T-cell (primary cell): Measurements from ENCODE around the gene ARPC4. TPM values are rescaled to one million over a fixed set of nuclear protein-coding genes. Genes with fewer than 3 reads are reported as not detected.

Experiments
- ATAC-seq, 4 experiments: fragments of 200-7000 bp in 3 of 4; fragments of 150-1000 bp in 1 of 4; cut with Tn5 transposase; replicated peaks in 1 of 4; 1 replicate in 3 of 4; 2 replicates in 1 of 4; pipeline ENCODE4 v1.10.0; 2021; ENCODE audit warnings: moderate library complexity in 3 of 4, mild to moderate bottlenecking in 2 of 4, moderate number of reproducible peaks in 1 of 4
- CTCF ChIA-PET, 2 donors: fragments of 300-600 bp; sonication (Branson Sonifier 250); formaldehyde crosslinking; loops; one replicate each; lab custom pipeline; 2022; ENCODE audit warnings: antibody characterized with exemption in 2 of 2; lab: Charles Lee
- POLR2A ChIA-PET, 2 donors: fragments of 300-600 bp; sonication (Branson Sonifier 250); formaldehyde crosslinking; loops; one replicate each; lab custom pipeline; 2022; ENCODE audit warnings: antibody characterized with exemption in 2 of 2; lab: Charles Lee
- DNase-seq, 35 experiments: peaks; one replicate each; pipeline versions ENCODE4 v3.0.0 to v3.0.0-alpha.2; 2013 to 2023
- H3K27ac ChIP-seq: one replicate; pipeline ENCODE4 v1.5.1; 2013; ENCODE audit warnings: low read length
- H3K27me3 ChIP-seq, 2 experiments: replicated peaks in 1 of 2; 1 replicate in 1 of 2; 2 replicates in 1 of 2; pipeline versions ENCODE4 v1.6.1 to v1.7.0; 2013; ENCODE audit warnings: low read length in 1 of 2, mixed read lengths in 1 of 2; ENCODE audit not compliant: control insufficient read depth in 2 of 2, insufficient read depth in 2 of 2; ENCODE audit errors: extremely low read depth in 1 of 2
- H3K36me3 ChIP-seq, 2 donors: 1 replicate in 1 of 2; 2 replicates in 1 of 2; pipeline versions ENCODE4 v1.6.1 to v1.7.0; 2013; ENCODE audit warnings: low read length in 1 of 2; ENCODE audit not compliant: control insufficient read depth in 2 of 2, insufficient read depth in 1 of 2; ENCODE audit errors: extremely low read depth in 1 of 2
- H3K4me1 ChIP-seq, 2 experiments: 1 replicate in 1 of 2; 2 replicates in 1 of 2; pipeline versions ENCODE4 v1.6.1 to v1.7.0; 2013; ENCODE audit warnings: low read length in 2 of 2, mixed read lengths in 1 of 2; ENCODE audit not compliant: insufficient read depth in 2 of 2, control insufficient read depth in 1 of 2; ENCODE audit errors: extremely low read depth in 1 of 2
- H3K4me3 ChIP-seq, 2 donors: 1 replicate in 1 of 2; 2 replicates in 1 of 2; pipeline versions ENCODE4 v1.5.1 to v1.7.0; 2013; ENCODE audit warnings: mild to moderate bottlenecking in 2 of 2, low read length in 1 of 2, moderate library complexity in 1 of 2; ENCODE audit not compliant: control insufficient read depth in 1 of 2; ENCODE audit errors: extremely low read depth in 1 of 2
- H3K9me3 ChIP-seq: 2 replicates; pipeline ENCODE4 v1.7.0; 2013
- H3K27ac Mint-ChIP-seq, 2 donors: one replicate each; pipeline ENCODE4 v1.8.0; 2020 to 2021; ENCODE audit warnings: mild to moderate bottlenecking in 2 of 2, mixed read lengths in 2 of 2
- H3K27me3 Mint-ChIP-seq, 2 donors: one replicate each; pipeline ENCODE4 v1.8.0; 2021 to 2022; ENCODE audit warnings: mixed read lengths in 2 of 2
- H3K36me3 Mint-ChIP-seq: one replicate; pipeline ENCODE4 v1.8.0; 2021; ENCODE audit warnings: mixed read lengths
- H3K4me1 Mint-ChIP-seq, 3 donors: one replicate each; pipeline ENCODE4 v1.8.0; 2020 to 2022; ENCODE audit warnings: mixed read lengths in 3 of 3, mild to moderate bottlenecking in 1 of 3
- H3K4me3 Mint-ChIP-seq, 3 donors: one replicate each; pipeline ENCODE4 v1.8.0; 2020 to 2022; ENCODE audit warnings: mild to moderate bottlenecking in 3 of 3, mixed read lengths in 3 of 3, moderate library complexity in 3 of 3
- H3K9me3 Mint-ChIP-seq, 3 donors: one replicate each; pipeline ENCODE4 v1.8.0; 2020 to 2022; ENCODE audit warnings: mixed read lengths in 3 of 3
- WGBS: methylation state at CpG from one replicate; pipeline ENCODE4 v1.1.5; 2013; ENCODE audit warnings: missing lambda C conversion rate; ENCODE audit not compliant: insufficient coverage; 5-methylcytosine and 5-hydroxymethylcytosine counted together
- total RNA-seq, 35 experiments: library from RNA in 6 of 35; stranded (reverse) in 6 of 35; fragments of 120-200 nt in 1 of 35; gene quantifications; one replicate each; pipeline versions ENCODE4 v1.2.1 to v1.2.4 and lab custom pipeline; 2013 to 2026

ARPC4 gene
- total RNA-seq, 5 donors from 2014 or later (not counting 1 experiment from before 2014, with no cell fraction given): 144 to 160 (median 147) TPM

DNA sequence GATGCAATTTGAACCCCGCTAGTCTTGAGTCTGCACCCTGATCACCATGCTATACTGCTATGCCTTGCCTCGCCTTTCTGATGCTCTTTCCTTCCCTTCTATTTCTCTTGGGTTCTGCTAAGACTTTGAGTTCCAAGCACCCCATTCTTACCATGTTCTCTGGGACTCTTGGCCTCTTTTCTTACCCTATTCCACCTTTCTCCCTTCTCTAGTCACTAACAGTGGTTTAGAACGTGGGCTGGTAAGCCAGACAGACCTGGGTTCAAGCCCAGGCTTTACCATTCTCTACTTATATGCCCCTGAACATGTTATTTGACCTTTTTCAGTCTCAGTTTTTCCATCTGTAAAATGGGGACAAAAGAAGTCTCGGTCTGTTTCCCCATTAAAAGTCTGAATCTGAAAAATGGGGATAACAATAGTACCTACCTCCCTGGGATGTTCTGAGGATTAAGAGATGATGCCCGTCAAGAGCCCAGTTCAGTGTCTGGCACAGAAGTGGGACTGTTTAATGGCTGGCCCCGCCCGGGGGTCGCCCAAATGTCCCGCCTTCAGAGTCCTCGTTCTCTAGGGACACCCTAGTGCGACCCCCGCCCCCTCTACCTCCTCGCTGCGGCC, 985 bp upstream of the ARPC4 start:
- no peaks in the 10 kb centered on the region for H3K27me3 ChIP-seq
- peaks cover 33% of the 10 kb centered on the region for H3K36me3 Mint-ChIP-seq
- ChIA-PET POLR2A (interaction anchor here (0.9 to 1.1 kb wide), 3 partner anchors 11 to 99 kb away, joined by 3 to 7 read pairs (median 4); partner anchors contain the start of gene JAGN1 (in 1 of the 2)), CTCF (interaction anchor here in 1 of 2 donors (1.1 kb wide), 2 partner anchors 16 to 100 kb away, joined by 3 read pairs; no protein-coding TSS in a partner anchor)
- DNase-seq (no peak), ATAC-seq (no peak)
- 6% methylated on average over 12 of the region's 14 CpGs for WGBS
- H3K9me3 ChIP-seq: no peaks in the 10 kb centered on the region
- H3K36me3 ChIP-seq: peaks cover 3 to 49% of the 10 kb centered on the region in 2 donors
- H3K27ac Mint-ChIP-seq: peak overlapping the region; percentile 100
- no peaks in the 10 kb centered on the region for H3K27me3 Mint-ChIP-seq
- H3K4me3 Mint-ChIP-seq: peak overlapping the region; percentile 95 to 99 (median 96)
- H3K4me3 ChIP-seq: peak overlapping the region; percentile 82 to 92
- peaks cover 30 to 64% of the 10 kb centered on the region in 2 experiments for H3K4me1 ChIP-seq
- H3K9me3 Mint-ChIP-seq: no peaks in the 10 kb centered on the region
- peaks cover 69 to 75% (median 71%) of the 10 kb centered on the region in 3 donors for H3K4me1 Mint-ChIP-seq
- peak overlapping the region; percentile 87 for H3K27ac ChIP-seq

DNA sequence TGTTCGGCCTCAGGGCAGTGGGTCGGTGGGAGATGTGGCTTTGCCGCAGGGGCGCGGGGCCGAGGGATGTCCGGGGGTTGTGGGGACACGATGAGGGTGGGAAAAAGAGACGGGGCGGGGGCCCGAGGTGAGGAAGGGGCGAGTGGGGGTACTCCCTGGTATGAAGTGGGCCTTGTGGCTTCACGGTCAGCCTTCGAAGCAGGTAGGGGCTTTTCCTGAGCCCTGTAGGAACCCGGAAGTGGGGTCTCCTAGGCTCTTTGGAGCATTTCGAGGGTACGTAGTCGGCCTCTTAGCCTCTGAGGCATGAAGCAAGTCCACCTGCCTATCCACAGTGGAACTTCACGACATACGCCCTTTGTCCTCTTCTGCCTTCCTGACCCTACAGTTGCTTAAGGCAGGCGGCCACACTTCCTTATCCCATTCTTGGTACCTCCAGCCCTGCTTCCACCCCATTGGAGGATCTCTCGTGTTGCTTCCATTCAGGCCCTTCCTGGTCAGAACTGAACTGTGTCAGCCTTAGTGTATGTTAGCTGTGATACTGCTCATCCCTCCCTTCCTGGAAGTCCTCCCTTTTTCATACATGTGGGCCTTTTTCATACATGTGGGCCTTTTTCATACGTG, 389 bp downstream of the ARPC4 start:
- peak in 4 of 35 experiments; percentile 13 to 52 (median 20) for DNase-seq
- Mint-ChIP-seq H3K4me1 (peaks cover 71 to 79% (median 74%) of the 10 kb centered on the region in 3 donors), H3K9me3 (no peaks in the 10 kb centered on the region), H3K27ac (peak overlapping the region; percentile 100), H3K4me3 (peak overlapping the region; percentile 95 to 99 (median 96)), H3K27me3 (no peaks in the 10 kb centered on the region), H3K36me3 (peaks cover 35% of the 10 kb centered on the region)
- POLR2A ChIA-PET: interaction anchor here (0.5 to 1.1 kb wide), 7 partner anchors 10 to 111 kb away, joined by 3 to 10 read pairs (median 4); partner anchors contain the start of genes JAGN1 (in 1 of the 2) and OGG1 (in 1 of the 2)
- peaks cover 6 to 50% of the 10 kb centered on the region in 2 donors for H3K36me3 ChIP-seq
- peak overlapping the region; percentile 87 for H3K27ac ChIP-seq
- H3K9me3 ChIP-seq: no peaks in the 10 kb centered on the region
- H3K27me3 ChIP-seq: no peaks in the 10 kb centered on the region
- H3K4me1 ChIP-seq: peaks cover 26 to 54% of the 10 kb centered on the region in 2 experiments
- no peak for ATAC-seq
- 1% methylated on average over 19 of the region's 23 CpGs for WGBS
- CTCF ChIA-PET: interaction anchor here (0.6 to 1.4 kb wide), 10 partner anchors 15 to 470 kb away, joined by 3 to 9 read pairs (median 3); partner anchors contain the start of gene MTMR14 (in 1 of the 2)
- H3K4me3 ChIP-seq: peak overlapping the region; percentile 82 to 92

GRCh38 chr3:9794400-9794799, 1.5 kb downstream of the ARPC4 start:
- Histone ChIP-seq H3K27me3 (no peaks in the 10 kb centered on the region), H3K9me3 (no peaks in the 10 kb centered on the region), H3K4me1 (peaks cover 26 to 55% of the 10 kb centered on the region in 2 experiments), H3K27ac (no peak overlapping the region), H3K4me3 (no peak overlapping the region), H3K36me3 (peaks cover 6 to 54% of the 10 kb centered on the region in 2 donors)
- no peak for DNase-seq
- H3K4me3 Mint-ChIP-seq: peak overlapping the region; percentile 95 to 99 (median 96)
- peaks cover 31% of the 10 kb centered on the region for H3K36me3 Mint-ChIP-seq
- WGBS: 93% methylated on average over 10 of the region's 11 CpGs
- H3K27ac Mint-ChIP-seq: peak overlapping the region; percentile 40 to 100
- ATAC-seq: no peak
- POLR2A ChIA-PET: no interaction called here
- no peaks in the 10 kb centered on the region for H3K27me3 Mint-ChIP-seq
- CTCF ChIA-PET: no interaction called here
- H3K9me3 Mint-ChIP-seq: no peaks in the 10 kb centered on the region
- peaks cover 69 to 76% (median 71%) of the 10 kb centered on the region in 3 donors for H3K4me1 Mint-ChIP-seq

- Mint-ChIP-seq H3K4me3 (peak overlapping the region; percentile 62 to 95 (median 66)), H3K27ac (peak overlapping the region; percentile 0 to 80), H3K27me3 (no peaks in the 10 kb centered on the region), H3K36me3 (peaks cover 34% of the 10 kb centered on the region), H3K9me3 (no peaks in the 10 kb centered on the region), H3K4me1 (peaks cover 69% of the 10 kb centered on the region in 3 donors)
- CTCF ChIA-PET: interaction anchor here (0.5 to 0.6 kb wide), 2 partner anchors 15 to 19 kb away, joined by 3 read pairs; partner anchors contain the start of gene TTLL3 (in 1 of the 2)
- H3K9me3 ChIP-seq: no peaks in the 10 kb centered on the region
- no peak overlapping the region for H3K27ac ChIP-seq
- H3K36me3 ChIP-seq: peaks cover 6 to 55% of the 10 kb centered on the region in 2 donors
- POLR2A ChIA-PET: interaction anchor here in 1 of 2 donors (0.7 kb wide), 1 partner anchor 9 kb away, joined by 3 read pairs; no protein-coding TSS in a partner anchor
- ATAC-seq (no peak), DNase-seq (no peak)
- H3K27me3 ChIP-seq: no peaks in the 10 kb centered on the region
- peaks cover 26 to 52% of the 10 kb centered on the region in 2 experiments for H3K4me1 ChIP-seq
- WGBS: 100% methylated on average over 2 of the region's 5 CpGs
- H3K4me3 ChIP-seq: no peak overlapping the region
These were observed 2.3 kb downstream of the ARPC4 start for GRCh38 chr3:9795207-9795606.

DNA sequence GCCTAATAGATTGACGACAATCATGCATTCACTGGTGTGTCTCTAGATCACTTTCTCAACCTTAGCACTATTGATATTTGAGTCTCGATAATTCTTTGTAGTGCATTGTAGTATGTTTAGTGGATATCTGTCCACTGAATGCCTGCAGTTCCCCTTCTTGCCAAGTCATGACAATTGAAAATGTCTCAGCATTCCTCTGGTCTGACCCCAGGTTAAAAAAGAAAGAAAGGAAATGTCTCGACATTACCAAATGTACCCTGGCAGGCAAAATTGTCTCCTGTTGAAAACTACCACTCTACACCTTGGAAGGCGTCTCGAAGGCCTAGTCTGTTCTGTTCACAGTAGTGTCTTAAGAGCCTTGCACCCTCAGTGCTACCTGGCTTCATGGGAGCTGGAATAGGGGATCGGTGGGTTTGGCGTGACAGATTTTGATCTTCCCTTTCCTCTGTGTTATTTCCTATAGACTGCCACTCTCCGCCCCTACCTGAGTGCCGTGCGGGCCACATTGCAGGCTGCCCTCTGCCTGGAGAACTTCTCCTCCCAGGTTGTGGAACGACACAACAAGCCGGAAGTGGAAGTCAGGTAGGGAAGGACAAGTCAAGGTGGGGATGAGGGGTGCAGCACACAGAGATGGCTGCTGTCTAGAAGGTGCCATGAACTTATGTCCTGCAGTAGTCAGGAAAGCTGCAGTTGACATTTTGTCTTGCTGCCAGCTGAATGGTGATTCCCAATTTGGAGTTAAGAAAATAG, 4.5 kb downstream of the ARPC4 start:
- ChIA-PET CTCF (interaction anchor here in 1 of 2 donors (0.7 kb wide), 2 partner anchors 11 to 443 kb away, joined by 4 to 5 read pairs; no protein-coding TSS in a partner anchor), POLR2A (no interaction called here)
- Mint-ChIP-seq H3K27ac (peak overlapping the region; percentile 31 to 71), H3K4me1 (peaks cover 50% of the 10 kb centered on the region in 3 donors), H3K27me3 (no peaks in the 10 kb centered on the region), H3K4me3 (no peak overlapping the region), H3K36me3 (peaks cover 31% of the 10 kb centered on the region), H3K9me3 (no peaks in the 10 kb centered on the region)
- Histone ChIP-seq H3K27me3 (no peaks in the 10 kb centered on the region), H3K4me3 (no peak overlapping the region), H3K27ac (no peak overlapping the region), H3K36me3 (peaks cover 6 to 63% of the 10 kb centered on the region in 2 donors), H3K4me1 (peaks cover 11 to 34% of the 10 kb centered on the region in 2 experiments), H3K9me3 (no peaks in the 10 kb centered on the region)
- 100% methylated on average over 2 of the region's 12 CpGs for WGBS
- DNase-seq (no peak), ATAC-seq (no peak)
